Liver (tissue), 3 donors: Measurements from ENCODE around the gene CARD9.

ENCODE experiments used
- GABPA ChIP-seq, 2 donors: IDR thresholded peaks in 1 of 2; conservative IDR thresholded peaks in 1 of 2; 2 replicates each; pipeline ENCODE4 v1.6.1; 2016; ENCODE audit warnings: antibody characterized with exemption in 2 of 2, mild to moderate bottlenecking in 1 of 2, moderate library complexity in 1 of 2
- TAF1 ChIP-seq: conservative IDR thresholded peaks from 2 replicates; pipeline ENCODE4 v1.6.1; 2016; ENCODE audit warnings: antibody characterized with exemption, mild to moderate bottlenecking
- TF ChIP-seq, protein P1 (sequence below): IDR thresholded peaks from 2 replicates; pipeline ENCODE4 v1.6.1; 2016; ENCODE audit warnings: antibody characterized with exemption
- TF ChIP-seq, protein P2 (sequence below): fragments of 150-350 bp; IDR thresholded peaks from 2 replicates; pipeline ENCODE4 v1.5.1; 2017; ENCODE audit warnings: improper control_type of control experiment, low read depth, low read length; ENCODE audit not compliant: missing input control
- donor health status: healthy.
- donor health status: healthy.

DNA sequence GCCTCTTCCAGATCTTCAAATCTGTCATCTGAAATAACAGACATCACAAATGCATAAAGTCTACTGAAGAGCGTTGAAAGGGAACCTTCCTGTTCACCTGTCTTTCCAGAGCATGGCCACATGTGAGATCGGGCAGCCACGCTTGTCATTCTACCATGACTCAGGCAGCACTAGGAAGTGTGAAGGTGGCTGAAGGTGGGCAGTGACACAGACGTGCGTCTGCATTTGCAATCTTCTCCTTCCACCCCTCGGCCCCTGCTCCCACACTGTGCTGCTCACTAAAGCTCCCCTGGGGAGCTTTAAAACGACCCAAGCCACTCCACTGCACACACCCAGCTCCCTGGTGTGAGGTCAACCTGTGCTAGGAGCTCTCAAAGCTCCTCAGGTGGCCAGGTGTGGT is 34.4 kb upstream of the CARD9 start:
- TF ChIP-seq, protein P1, sequence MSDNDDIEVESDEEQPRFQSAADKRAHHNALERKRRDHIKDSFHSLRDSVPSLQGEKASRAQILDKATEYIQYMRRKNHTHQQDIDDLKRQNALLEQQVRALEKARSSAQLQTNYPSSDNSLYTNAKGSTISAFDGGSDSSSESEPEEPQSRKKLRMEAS, result no peak
- TF ChIP-seq TAF1, result no peak
- TF ChIP-seq, protein P2, sequence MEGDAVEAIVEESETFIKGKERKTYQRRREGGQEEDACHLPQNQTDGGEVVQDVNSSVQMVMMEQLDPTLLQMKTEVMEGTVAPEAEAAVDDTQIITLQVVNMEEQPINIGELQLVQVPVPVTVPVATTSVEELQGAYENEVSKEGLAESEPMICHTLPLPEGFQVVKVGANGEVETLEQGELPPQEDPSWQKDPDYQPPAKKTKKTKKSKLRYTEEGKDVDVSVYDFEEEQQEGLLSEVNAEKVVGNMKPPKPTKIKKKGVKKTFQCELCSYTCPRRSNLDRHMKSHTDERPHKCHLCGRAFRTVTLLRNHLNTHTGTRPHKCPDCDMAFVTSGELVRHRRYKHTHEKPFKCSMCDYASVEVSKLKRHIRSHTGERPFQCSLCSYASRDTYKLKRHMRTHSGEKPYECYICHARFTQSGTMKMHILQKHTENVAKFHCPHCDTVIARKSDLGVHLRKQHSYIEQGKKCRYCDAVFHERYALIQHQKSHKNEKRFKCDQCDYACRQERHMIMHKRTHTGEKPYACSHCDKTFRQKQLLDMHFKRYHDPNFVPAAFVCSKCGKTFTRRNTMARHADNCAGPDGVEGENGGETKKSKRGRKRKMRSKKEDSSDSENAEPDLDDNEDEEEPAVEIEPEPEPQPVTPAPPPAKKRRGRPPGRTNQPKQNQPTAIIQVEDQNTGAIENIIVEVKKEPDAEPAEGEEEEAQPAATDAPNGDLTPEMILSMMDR, result no peak
- no peak for TF ChIP-seq GABPA (IDR thresholded peaks at IDR 0.05 in 1 of 2, conservative IDR thresholded peaks at IDR 0.05 in 1 of 2)
